ENCODE measurements around the gene PADI3.

- TF ChIP-seq CTCF (IDR thresholded peaks at IDR 0.05) (no peak), POLR2AphosphoS5 (IDR thresholded peaks at IDR 0.05) (no peak)
These were observed 47.5 kb upstream of the PADI3 start for GRCh38 chr1:17201201-17202021.
